GM10248 (cell line): ENCODE data around the gene GRIA1.

Experiments
- CTCF ChIA-PET: fragments of 300-600 bp; sonication (Branson Sonifier 250); formaldehyde crosslinking; extraction: SDS; loops from one replicate; lab custom pipeline; 2021; ENCODE audit warnings: antibody characterized with exemption; lab: Yijun Ruan, JAX
- POLR2A ChIA-PET: fragments of 350-650 bp; sonication (Branson Sonifier 250); formaldehyde crosslinking; extraction: SDS; loops from one replicate; lab custom pipeline; 2020; ENCODE audit warnings: antibody characterized with exemption; lab: Yijun Ruan, JAX
- DNase-seq: peaks from one replicate; pipeline ENCODE4 v3.0.0; 2012; ENCODE audit errors: extremely low spot score
- TF ChIP-seq, protein P1 (sequence below): IDR thresholded peaks from 2 replicates; pipeline ENCODE4 v1.5.1; 2012; ENCODE audit warnings: mild to moderate bottlenecking, low read depth; ENCODE audit errors: extremely low read depth, missing control alignments, control extremely low read depth

The GRIA1 gene

DNA sequence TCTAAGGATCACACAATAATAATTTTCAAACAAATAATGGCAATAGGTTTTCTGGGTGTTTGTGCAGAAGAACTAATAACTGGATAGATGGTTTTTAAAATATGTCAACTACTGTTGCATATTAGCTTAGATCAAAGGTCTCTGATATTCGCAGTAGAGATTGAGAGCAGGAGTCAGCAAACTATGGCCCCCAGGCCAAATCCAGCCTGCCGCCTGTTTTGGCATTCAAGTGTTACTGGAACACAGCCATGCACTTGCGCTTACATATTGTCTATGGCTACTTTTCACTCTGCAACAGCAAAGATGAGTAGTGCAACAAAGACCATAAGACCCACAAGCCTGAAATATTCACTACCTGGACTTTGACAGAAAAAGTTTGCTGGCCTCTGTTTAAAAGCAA lies 260.8 kb downstream of the GRIA1 start:
- CTCF ChIA-PET = no interaction called here
- TF ChIP-seq, protein P1, sequence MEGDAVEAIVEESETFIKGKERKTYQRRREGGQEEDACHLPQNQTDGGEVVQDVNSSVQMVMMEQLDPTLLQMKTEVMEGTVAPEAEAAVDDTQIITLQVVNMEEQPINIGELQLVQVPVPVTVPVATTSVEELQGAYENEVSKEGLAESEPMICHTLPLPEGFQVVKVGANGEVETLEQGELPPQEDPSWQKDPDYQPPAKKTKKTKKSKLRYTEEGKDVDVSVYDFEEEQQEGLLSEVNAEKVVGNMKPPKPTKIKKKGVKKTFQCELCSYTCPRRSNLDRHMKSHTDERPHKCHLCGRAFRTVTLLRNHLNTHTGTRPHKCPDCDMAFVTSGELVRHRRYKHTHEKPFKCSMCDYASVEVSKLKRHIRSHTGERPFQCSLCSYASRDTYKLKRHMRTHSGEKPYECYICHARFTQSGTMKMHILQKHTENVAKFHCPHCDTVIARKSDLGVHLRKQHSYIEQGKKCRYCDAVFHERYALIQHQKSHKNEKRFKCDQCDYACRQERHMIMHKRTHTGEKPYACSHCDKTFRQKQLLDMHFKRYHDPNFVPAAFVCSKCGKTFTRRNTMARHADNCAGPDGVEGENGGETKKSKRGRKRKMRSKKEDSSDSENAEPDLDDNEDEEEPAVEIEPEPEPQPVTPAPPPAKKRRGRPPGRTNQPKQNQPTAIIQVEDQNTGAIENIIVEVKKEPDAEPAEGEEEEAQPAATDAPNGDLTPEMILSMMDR = no peak
- no peak for DNase-seq
- POLR2A ChIA-PET = no interaction called here

DNA sequence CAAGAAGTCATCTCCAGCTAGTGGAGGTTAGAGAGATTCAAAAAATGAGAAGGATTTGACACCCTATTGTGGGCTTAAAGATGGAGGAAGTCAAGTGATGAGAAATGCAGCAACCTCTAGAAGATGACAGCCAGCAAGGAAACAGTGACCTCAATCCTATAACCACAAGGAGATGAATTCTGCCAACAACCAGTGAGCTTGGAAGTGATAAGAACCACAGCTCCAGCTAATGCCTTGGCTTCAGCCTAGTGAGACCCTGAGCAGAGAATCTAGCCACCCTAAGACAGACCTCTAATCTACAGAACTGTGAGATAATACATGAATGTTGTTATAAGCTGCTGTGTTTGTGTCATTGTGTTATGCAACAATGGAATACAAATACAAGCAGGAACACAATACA lies 262.4 kb downstream of the GRIA1 start:
- no peak for DNase-seq
- TF ChIP-seq, protein P1 = no peak
- ChIA-PET CTCF (interaction anchor here (1.6 kb wide), 1 partner anchor 8 kb away, joined by 3 read pairs; no protein-coding TSS in a partner anchor), POLR2A (no interaction called here)

DNA sequence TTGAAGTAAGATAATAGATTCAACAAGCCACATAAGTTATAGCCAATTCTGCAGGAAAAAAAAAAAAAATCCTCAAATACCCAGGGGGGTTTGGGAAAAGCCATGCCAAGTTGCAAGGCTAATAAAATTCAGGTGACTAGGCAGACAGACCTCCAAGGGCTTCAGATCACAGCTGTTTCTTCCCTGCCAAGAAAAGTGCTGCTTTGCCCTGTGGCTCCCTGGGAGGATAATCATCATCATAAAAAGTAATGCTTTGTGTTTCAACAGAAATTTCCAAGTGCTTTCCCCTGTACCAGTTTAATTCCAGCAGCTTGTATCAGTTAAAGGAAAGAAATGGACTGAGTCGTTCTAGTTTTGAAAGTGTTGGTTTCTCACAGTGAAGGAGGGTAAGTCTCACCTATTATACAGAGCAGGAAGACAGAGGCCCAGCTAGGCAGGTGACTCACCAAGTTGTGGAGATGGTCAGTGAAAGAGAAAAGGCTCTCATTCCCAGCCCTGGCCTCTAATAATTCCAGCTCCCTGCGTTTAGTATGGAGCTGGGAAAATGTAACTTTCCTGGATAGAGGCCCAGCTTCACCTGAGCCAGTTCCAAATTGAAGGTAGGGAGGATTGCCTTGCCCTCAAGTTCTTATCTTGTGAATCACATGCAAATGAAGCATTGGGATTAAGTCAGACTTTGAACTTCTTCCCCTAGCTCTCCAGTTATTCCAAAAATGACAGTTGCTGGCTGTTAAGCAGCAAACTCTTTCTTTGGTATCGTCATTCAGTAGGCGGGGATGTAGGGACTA lies 263.4 kb downstream of the GRIA1 start:
- ChIA-PET POLR2A (no interaction called here), CTCF (interaction anchor here (1.6 kb wide), 1 partner anchor 9 kb away, joined by 3 read pairs; no protein-coding TSS in a partner anchor)
- DNase-seq = no peak
- TF ChIP-seq, protein P1 = no peak

DNA sequence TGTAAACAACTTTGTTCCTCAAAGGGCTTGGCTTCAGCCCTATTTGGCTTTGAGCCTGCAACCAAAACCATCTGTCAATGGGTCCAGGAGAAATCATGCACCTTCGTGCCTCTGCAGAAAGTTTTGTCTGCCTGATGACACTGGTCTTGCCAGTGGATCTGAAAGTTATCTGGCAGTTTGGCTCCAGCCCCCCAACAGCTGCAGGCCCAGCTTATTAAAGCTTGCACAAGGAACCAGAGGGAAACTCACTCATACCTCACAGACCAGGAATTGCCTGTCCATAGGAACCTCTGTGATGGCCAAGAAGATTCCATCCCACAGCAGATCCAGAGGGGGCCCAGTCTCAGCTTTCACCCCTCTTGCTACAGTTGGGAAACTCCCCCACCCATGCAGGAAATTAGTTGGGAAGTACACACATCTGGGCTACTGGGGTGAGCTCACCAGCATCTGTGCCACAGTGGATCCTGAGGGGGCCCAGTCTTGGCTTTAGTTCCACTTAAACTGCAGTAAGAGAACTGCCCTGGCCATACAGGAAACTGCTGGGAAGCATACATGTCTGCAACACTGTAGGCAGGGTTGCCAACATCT lies 265.5 kb downstream of the GRIA1 start:
- DNase-seq = no peak
- CTCF ChIA-PET = interaction anchor here (1.0 kb wide), 1 partner anchor 9 kb away, joined by 3 read pairs; no protein-coding TSS in a partner anchor
- POLR2A ChIA-PET = no interaction called here
- TF ChIP-seq, protein P1 = no peak

DNA sequence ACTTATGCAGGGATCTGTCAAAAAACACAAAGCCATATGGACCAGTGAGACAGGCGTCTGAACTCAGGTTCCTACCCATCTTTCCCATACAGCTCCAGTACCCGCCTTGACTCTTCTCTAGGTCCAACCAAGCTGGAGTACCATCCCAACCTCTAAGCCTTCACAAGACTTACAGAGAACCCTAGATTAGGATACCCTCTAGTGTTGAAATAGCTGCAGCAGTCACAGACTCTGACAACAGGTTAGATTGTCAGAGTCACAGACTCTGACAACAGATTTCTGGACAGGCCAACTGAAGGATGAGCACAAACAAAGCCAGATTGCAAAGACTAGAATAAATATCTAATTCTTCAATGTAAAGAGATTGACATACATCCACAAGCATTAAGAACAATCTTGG lies 266.1 kb downstream of the GRIA1 start:
- CTCF ChIA-PET = no interaction called here
- POLR2A ChIA-PET = no interaction called here
- no peak for DNase-seq
- TF ChIP-seq, protein P1 = no peak

DNA sequence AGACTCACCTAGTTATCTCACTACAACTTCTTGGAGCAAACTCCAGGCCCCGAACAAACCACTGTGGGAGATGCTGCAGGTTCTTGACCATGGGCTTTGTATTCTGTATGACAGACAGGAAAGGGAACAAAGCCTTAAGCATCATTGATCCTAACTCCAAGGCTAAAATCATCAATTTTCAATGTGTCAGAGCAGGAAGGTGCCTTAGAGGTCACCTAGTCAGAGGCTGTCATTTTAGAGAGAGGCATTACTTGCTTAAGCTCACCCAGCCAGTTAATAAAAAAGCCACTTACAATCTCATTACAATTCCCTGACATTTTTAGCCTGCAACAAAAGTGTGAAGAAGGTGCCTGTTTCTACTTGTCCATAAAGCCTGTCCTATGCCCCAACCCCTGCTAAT lies 275.5 kb downstream of the GRIA1 start:
- no peak for DNase-seq
- TF ChIP-seq, protein P1 = no peak
- ChIA-PET CTCF (interaction anchor here (1.1 kb wide), 1 partner anchor 16 kb away, joined by 3 read pairs; no protein-coding TSS in a partner anchor), POLR2A (no interaction called here)
